Measurements from ENCODE around the gene STAT6.
A peak's percentile ranks its signal among the peaks of the same experiment; 100 is the strongest.

The STAT6 gene

GRCh38 chr12:57099766-57100165, 11.4 kb downstream of the STAT6 start:
- no peak for DNase-seq

DNA sequence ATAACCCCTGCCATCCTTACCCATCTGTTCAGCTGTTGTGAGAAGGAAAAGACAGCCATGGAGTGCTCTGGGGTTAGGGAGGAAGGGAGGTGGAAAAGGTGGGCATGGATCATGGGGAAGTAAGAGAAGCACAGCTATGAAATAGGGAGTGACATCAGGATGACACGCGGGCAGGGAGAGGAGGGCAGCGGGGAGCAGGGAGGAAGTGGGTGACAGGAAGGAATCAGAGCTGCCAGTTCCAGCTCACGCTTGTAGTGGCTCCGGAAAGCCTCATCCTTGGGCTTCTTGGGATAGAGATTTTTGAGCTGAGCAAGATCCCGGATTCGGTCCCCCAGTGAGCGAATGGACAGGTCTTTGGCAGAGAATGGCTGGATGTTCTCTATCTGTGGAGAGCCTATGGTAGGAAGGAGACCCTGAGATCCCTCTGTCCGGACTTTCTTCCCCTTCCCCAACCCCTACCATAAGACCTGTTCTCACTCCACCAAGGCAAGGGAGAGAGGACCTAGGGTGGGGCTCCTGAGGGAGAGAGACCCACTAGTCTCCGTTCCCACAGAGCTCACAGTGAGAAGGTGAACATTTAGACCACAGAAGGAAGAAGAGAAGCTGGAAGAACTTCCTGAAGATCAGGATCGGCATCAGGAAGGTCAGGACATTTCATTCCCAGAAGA, 12.0 kb downstream of the STAT6 start:
- no peak for DNase-seq

DNA sequence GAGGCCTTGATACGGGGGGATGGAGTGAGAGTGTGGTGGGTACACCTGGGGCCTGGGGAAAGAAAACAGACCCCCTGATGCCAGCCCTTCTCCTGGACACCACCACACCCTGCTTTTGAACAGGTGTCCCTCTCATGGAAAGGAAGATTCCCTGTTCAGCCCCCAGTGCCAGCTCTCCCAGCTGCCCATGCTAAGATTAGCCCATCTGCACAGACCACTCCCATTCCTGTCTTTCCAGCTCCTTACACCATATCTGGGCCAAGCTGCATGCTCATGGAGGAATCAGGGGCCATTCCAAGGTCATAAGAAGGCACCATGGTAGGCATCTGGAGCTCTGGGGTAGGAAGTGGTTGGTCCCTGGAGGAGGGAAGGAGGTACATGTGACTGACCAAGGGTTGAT, 12.6 kb downstream of the STAT6 start:
- no peak for DNase-seq

DNA sequence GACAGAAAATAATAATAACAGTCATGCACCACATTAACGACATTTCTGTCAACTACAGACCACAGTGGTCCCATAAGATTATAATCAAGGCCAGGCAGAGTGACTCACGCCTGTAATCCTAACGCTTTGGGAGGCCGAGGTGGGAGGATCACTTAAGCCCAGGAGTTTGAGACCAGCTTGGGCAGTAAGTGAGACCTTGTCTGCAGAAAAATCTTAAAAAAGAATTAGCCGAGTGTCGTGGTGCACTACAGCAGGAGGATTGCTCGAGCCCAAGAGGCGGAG, 13.7 kb downstream of the STAT6 start:
- DNase-seq: no peak

DNA sequence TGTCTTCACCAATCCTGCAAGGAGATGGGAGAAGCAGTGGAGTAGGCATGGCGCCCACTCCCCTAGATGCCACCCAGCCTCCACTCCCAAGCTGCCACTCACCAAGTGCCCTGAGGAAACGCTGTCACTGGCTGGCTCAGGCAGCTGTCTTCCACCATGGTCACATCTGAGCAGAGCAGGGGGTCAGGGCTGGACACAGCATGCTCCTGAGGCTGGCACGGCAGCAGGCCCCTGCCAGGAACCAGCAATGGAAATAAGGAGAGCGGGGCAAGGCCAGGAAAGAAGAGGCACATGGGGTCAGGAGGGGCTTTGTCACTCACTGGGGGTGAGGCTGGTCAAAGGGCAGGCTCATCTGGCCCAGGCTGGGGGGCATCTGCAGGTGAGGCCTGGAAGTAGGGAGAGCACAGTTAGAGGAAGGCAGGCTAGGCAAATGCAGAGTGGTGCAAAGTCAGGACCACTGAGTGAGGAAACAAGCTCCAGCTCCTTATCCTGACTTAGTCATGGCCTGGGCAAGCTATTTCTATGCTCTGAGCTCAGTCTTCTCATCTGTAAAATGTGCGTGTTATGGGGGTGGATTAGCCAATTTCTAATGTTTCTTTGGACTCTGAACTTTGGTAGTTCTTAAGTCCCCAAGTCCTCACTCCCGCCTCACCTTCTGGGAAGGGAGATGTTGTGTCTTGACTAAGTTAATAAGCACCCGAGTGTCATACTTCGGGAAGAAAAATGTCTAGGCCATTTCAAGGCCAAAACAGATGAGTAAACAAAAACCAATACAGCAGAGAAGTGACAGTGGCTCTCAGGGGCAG, 14.2 kb downstream of the STAT6 start:
- DNase-seq: no peak

- no peak for DNase-seq
Observed at GRCh38 chr12:57096099-57096572, 15.0 kb downstream of the STAT6 start.

GRCh38 chr12:57095440-57095839, 15.7 kb downstream of the STAT6 start:
- DNase-seq: no peak

- no peak for DNase-seq
Observed at GRCh38 chr12:57094208-57095160, 16.7 kb downstream of the STAT6 start.

- peak; percentile 69 for DNase-seq
Observed at GRCh38 chr12:57093415-57094207, 17.6 kb downstream of the STAT6 start.

- DNase-seq: no peak
Observed at GRCh38 chr12:57092876-57093414, 18.2 kb downstream of the STAT6 start.

DNA sequence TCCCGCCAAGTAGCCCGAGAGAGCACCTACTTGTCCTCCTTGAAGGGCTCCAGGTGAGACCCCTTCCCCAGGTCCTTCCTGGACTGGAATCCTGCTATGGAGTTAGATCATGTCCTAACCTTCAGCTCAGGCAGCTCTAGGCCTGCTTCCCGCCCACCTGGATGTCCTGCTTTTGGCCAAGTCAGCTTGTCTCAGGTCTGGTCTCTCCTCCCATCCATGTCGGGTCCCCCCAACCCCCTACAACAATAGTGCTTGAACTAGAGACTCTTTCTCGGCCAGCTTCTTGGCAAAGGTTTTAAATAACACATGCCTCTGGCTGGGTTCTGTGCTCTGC, 18.7 kb downstream of the STAT6 start:
- no peak for DNase-seq

- DNase-seq: no peak
Observed at GRCh38 chr12:57091638-57092528, 19.3 kb downstream of the STAT6 start.

DNA sequence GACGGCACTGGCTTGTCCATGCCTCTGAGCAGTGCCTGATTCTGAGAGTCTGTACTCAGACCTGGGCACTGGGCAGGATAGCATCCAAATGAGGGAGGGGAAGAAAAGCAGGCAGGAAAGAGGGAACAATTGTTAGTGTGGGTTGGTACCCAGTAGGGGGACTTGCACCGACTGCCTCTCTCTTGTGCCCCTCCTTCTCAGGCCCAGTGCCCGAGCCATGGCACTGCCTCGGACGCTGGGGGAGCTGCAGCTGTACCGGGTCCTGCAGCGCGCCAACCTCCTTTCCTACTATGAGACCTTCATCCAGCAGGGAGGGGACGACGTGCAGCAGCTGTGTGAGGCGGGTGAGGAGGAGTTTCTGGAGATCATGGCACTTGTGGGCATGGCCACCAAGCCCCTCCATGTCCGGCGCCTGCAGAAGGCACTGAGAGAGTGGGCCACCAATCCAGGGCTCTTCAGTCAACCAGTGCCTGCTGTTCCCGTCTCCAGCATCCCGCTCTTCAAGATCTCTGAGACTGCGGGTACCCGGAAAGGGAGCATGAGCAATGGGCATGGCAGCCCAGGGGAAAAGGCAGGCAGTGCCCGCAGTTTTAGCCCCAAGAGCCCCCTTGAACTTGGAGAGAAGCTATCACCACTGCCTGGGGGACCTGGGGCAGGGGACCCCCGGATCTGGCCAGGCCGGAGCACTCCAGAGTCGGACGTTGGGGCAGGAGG, 20.1 kb downstream of the STAT6 start:
- DNase-seq: no peak

- no peak for DNase-seq
Observed at GRCh38 chr12:57090490-57090889, 20.7 kb downstream of the STAT6 start.

DNA sequence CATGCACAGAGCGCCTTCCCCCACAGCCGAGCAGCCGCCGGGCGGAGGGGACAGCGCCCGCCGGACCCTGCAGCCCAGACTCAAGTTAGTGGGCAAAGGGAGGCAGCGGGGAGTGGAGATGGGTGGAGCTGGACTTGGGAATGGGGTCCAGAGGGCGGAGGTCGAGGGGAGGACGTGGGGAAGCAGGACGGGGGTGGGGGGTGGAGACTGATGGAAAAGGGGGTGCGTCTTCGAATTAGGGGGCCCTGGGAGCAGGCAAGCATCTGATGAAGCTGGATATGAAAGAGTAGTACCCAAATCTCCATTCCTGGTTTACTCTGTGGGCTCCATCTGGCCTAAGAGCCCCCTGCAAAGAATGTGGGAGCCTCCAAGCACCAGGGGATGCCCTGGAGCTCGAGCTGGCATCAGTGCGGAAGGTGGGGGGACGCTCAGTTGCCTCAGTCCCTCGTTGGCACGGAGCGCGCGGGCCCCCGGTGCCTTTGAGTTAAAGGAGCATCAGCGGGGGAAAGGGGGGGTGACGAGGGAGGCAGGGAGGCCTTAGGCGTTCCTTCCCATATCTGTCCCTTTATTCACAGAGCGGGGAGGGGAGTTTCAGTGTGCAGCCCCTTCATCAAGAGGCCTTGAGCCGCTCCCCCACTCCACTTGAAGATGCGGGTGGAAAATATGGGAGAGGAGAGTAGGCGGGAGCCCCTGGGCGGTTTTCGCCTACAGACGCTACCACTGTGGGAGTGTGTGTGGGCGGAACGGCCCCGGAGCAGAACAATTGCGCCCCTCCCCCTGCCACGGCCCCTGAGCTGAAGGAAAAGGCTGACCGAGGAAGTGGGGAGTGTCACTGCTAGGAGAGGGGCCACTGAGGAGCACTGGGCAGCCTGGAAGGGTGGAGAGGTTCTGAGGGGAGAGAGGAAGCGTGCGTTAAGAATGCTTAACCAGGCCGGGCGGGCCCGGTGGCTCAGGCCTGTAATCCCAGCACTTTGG, 21.6 kb downstream of the STAT6 start:
- peak; percentile 50 for DNase-seq

DNA sequence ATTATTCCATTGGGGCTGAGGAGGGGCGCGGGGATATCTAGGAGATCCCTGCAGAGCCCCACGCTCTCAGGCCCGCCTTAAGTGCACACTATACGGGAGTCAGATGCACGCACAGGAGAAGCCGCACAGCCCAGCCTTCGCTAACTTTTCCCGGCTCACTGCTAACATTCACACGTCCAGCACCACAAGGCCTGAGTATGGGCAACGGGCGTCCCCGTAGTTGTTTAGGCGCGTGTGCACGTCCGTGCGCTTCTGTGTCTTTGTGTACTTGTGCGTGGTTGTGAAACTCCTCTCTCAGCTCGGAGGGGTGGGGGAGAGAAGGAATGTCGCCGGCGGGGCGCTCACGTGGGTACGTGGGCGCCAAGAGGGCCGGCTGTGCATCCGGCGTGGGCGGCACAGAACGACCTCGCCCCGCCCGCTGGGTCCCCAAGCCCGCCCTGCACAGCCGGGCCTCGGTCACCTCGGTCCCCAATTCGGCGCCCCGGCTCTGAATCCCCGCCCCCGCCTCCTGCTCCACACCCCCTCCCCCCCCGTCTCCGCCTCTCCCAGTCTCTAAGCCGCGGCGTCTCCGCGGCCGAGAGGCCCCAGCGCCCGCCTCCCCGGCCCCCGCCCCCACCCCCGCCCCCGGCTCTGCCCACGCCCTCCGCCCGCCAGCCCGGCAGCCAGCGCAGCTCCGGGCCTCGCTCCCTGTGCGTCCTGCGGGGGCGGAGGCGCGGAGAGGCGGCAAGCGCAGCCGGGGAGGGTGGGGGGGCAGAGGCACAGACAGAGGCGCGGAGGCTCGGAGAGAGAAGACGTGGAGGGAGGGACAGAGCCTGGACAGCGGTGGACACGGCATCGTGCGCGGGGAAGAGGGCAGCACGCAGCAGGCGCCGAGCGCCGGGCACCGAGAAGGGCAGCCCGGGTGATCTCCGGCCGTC, 22.6 kb downstream of the STAT6 start, which contains the start of gene NAB2:
NAB2 (plus strand) TSS at position 761 of the 917 bp plus-strand sequence. CDS start 158 bp downstream, outside the sequence.
- DNase-seq: peak; percentile 95

DNA sequence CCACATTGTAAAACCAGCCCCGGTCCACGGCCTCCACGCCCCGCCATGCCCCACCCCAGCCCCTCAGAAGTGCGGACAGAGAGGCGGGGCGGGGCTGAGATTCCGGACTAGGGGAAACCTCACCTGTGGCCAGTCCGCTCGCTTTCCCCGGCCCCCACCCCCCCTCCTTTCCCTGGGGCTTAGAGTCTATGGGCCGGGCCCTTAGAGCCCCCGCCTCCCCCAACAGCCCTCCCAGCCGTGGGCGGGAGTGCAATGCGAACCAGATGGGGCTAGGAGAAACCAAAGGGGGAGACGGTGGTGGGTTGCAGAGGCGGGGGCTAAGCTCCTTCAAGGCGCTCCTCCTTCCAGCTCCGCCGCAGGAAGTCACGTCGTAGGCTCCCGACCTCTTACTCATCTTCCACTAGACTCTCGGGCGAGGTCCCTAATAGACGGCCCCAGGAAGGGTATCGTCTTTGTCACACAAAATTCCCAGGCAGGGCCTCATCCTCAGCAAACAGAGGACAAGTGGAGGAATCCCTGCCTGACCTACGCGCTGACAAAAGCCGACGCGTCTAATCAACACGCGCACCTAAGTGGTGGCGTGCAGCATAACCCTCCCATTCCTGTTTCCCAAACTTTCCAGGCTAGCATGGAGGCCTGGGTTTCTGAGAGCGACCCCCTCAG, 23.3 kb downstream of the STAT6 start:
- peak; percentile 82 for DNase-seq

Measured in CD4-positive, alpha-beta T cell treated with Interleukin-17A for 1 hour (primary cell).